Upper lobe of left lung (tissue), 6 donors: ENCODE data around the gene TGFB1I1. TPM values are rescaled to one million over a fixed set of nuclear protein-coding genes. Genes with fewer than 3 reads are reported as not detected.

Source experiments
- ATAC-seq, 2 donors: fragments of 200-7000 bp; cut with Tn5 transposase; one replicate each; pipeline ENCODE4 v1.9.1; 2022; ENCODE audit warnings: mild to moderate bottlenecking in 2 of 2, moderate library complexity in 2 of 2; ENCODE audit not compliant: low FRiP score in 2 of 2
- DNase-seq, 2 donors: peaks; one replicate each; pipeline ENCODE4 v3.0.0-alpha.2; 2019 to 2020
- H3K27ac ChIP-seq, 4 donors: fragments of 200-600 bp; sonication (generic); one replicate each; pipeline ENCODE4 v1.5.1; 2016 to 2019
- H3K27me3 ChIP-seq, 4 donors: fragments of 200-600 bp; sonication (generic); one replicate each; pipeline ENCODE4 v1.5.1; 2017 to 2019
- H3K36me3 ChIP-seq, 4 donors: fragments of 200-600 bp; sonication (generic); one replicate each; pipeline ENCODE4 v1.5.1; 2016 to 2019
- H3K4me1 ChIP-seq, 4 donors: fragments of 200-600 bp; sonication (generic); one replicate each; pipeline ENCODE4 v1.5.1; 2018 to 2019
- H3K4me3 ChIP-seq, 4 donors: fragments of 200-600 bp; sonication (generic); one replicate each; pipeline ENCODE4 v1.5.1; 2017 to 2019; ENCODE audit warnings: mild to moderate bottlenecking in 2 of 4, moderate library complexity in 1 of 4
- H3K9me3 ChIP-seq, 4 donors: fragments of 200-600 bp; sonication (generic); one replicate each; pipeline ENCODE4 v1.5.1; 2018 to 2019
- CTCF ChIP-seq, 6 experiments: fragments of 450-650 bp in 4 of 6; fragments of 200-600 bp in 2 of 6; sonication (generic) in 2 of 6; IDR thresholded peaks; one replicate each; pipeline ENCODE4 v1.5.1; 2016 to 2019; ENCODE audit warnings: antibody characterized with exemption in 6 of 6
- EP300 ChIP-seq, 4 donors: sonication (generic); formaldehyde crosslinking; IDR thresholded peaks; one replicate each; pipeline ENCODE4 v1.5.1; 2017; ENCODE audit warnings: antibody characterized with exemption in 4 of 4, control low read depth in 2 of 4
- POLR2A ChIP-seq, 4 donors: fragments of 450-650 bp; IDR thresholded peaks; one replicate each; pipeline ENCODE4 v1.5.1; 2016 to 2017; ENCODE audit warnings: antibody characterized with exemption in 4 of 4, mild to moderate bottlenecking in 2 of 4
- POLR2AphosphoS5 ChIP-seq, 2 donors: sonication (generic); formaldehyde crosslinking; IDR thresholded peaks; one replicate each; pipeline ENCODE4 v1.5.1; 2017; ENCODE audit warnings: antibody characterized with exemption in 2 of 2
- WGBS, 2 donors: methylation state at CpG; one replicate each; pipeline ENCODE4 v1.1.5; 2017 to 2018; 5-methylcytosine and 5-hydroxymethylcytosine counted together
- total RNA-seq, 6 donors: library from RNA; depleted of rRNA in 4 of 6; stranded (reverse); fragments of >200 nt in 4 of 6; gene quantifications; one replicate each; pipeline versions ENCODE4 v1.1.0 to v1.2.1, GENCODE V29; 2016 to 2021
- donor health status: DM: no; HTN: no; CAD: no; lungs with moderate emphysema.
- donor health status: DM: no; HTN: yes; CAD: no; lungs with severe emphysema.

The TGFB1I1 gene
- total RNA-seq, 6 donors from 2014 or later, result 21.0 to 62.8 (median 27.8) TPM

DNA sequence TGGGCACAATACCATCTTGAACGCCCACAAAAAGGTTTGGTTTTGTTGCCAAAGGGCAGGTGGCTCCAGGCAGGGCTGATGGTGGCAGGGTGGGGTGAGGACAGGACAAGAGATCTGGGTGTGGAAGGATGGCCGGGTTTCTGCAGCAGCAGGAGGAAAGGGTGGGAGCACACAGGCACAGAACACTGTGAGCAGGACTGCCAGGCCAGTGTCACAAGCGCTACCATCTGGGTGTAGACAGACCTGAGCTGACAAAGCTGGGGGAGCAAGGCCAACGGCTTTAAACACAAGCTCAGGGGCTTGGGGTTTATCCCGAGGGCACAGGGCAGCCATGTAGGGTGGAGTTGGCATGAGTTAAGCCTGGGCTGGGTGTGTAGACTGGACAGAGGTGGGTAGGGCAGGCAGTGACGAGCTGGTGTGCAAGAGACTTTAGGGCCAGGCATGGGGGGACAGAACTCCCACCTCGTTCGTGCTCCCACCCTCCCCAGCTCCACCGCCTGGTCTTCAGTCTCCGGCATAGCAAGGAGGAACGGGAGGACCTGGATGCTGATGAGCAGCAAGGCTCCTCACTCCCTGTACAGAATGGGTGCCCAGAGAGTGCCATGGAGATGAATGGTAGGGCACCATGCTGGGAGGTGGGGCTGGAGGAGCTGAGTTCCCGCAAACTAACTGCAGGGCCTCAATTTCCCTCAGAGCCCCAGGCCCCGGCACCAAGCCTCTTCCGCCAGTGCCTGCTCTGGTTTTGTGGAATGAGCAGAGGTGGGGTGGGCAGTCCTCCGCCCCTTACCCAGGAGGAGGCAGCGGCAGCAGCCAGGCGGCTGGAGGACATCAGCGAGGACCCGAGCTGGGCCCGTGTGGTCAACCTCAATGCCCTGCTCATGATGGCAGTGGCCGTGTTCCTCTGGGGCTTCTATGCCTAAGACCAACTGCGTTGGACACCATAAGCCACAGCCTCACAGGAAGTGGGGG lies 17.9 kb downstream of the TGFB1I1 start:
- Histone ChIP-seq H3K36me3 (peaks cover 4 to 40% (median 25%) of the 10 kb centered on the region in 4 donors), H3K27ac (no peak overlapping the region), H3K27me3 (peaks cover 0 to 3% (median 0%) of the 10 kb centered on the region in 4 donors), H3K4me3 (no peak overlapping the region), H3K9me3 (no peaks in the 10 kb centered on the region), H3K4me1 (peaks cover 16 to 34% (median 26%) of the 10 kb centered on the region in 4 donors)
- no peak for DNase-seq
- ATAC-seq, result no peak
- WGBS, 2 donors, result 79 to 92% methylated on average over 9 to 22 of the region's 22 CpGs
- TF ChIP-seq POLR2A (IDR thresholded peaks at IDR 0.05) (no peak), POLR2AphosphoS5 (IDR thresholded peaks at IDR 0.05) (no peak), EP300 (IDR thresholded peaks at IDR 0.05) (no peak), CTCF (IDR thresholded peaks at IDR 0.05) (no peak)

DNA sequence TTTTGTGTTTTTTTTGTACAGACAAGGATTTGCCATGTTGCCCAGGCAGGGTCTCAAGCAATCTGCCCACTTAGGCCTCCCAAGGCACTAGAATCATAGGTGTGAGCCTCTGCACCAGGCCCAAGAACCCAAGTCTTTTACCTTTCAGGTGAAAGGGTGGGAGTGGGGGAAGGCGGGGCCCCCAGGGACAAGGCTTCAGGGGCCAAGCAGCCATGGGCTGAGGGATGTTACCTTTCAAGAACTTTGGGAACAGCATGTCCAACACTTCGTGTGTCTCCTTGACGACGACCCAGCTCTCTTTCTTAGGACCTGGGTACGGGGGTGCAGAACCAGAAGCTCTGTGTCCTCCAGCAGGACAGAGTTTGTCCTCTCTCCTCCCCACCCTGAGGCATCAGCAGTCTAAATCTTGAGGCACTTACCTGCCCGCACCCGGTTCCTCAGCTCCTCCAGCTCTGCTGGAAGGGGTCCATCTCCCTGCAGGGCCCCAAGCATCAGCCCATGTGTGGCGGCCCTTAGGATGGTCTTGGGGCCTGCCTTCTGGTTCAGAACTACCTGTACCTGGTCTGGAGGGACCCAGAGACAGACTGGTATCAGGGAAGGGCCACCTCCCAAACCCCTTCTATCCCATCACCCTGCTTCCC lies 19.9 kb downstream of the TGFB1I1 start:
- TF ChIP-seq POLR2AphosphoS5 (IDR thresholded peaks at IDR 0.05) (no peak), CTCF (IDR thresholded peaks at IDR 0.05) (no peak), EP300 (IDR thresholded peaks at IDR 0.05) (no peak), POLR2A (IDR thresholded peaks at IDR 0.05) (no peak)
- Histone ChIP-seq H3K4me3 (no peak overlapping the region), H3K4me1 (peaks cover 15 to 31% (median 24%) of the 10 kb centered on the region in 4 donors), H3K36me3 (peaks cover 4 to 60% (median 34%) of the 10 kb centered on the region in 4 donors), H3K27ac (no peak overlapping the region), H3K27me3 (peaks cover 0 to 3% (median 0%) of the 10 kb centered on the region in 4 donors), H3K9me3 (no peaks in the 10 kb centered on the region)
- WGBS, 2 donors, result 90 to 95% methylated on average over 6 to 8 of the region's 8 CpGs
- ATAC-seq (no peak), DNase-seq (no peak)

GRCh38 chr16:31493506-31494125 lies 21.7 kb downstream of the TGFB1I1 start:
- no peaks in the 10 kb centered on the region for H3K27me3 ChIP-seq
- H3K36me3 ChIP-seq, result peaks cover 4 to 75% (median 44%) of the 10 kb centered on the region in 4 donors
- H3K4me3 ChIP-seq, result no peak overlapping the region
- peaks cover under 1 to 18% (median 9%) of the 10 kb centered on the region in 4 donors for H3K4me1 ChIP-seq
- DNase-seq (peak in 1 of 2 donors; percentile 72), ATAC-seq (no peak)
- no peak overlapping the region for H3K27ac ChIP-seq
- 96 to 97% methylated on average over 18 of the region's 18 CpGs for WGBS, 2 donors
- no peak for TF ChIP-seq CTCF (IDR thresholded peaks at IDR 0.05)
- no peak for TF ChIP-seq EP300 (IDR thresholded peaks at IDR 0.05)
- no peak for TF ChIP-seq POLR2AphosphoS5 (IDR thresholded peaks at IDR 0.05)
- no peak for TF ChIP-seq POLR2A (IDR thresholded peaks at IDR 0.05)
- no peaks in the 10 kb centered on the region for H3K9me3 ChIP-seq

DNA sequence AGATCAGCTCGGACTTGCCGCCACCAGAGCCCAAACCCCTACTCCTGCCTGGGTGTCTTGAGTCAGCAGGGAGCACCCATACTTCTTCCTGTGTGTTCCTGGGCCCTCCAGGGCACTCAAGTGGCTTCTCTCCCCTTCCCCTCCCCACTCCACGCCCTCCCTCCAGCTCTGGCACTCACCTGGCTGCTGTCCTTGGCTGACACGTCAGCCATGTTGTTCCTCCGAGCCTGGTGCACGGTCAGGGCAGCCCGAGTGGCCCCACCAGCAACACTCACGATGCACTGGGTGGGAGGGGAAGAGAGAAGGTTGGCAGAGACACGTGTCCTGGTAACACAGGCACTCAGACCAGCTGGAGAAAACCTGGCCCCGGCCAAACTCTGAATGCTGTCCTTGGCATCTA lies 24.7 kb downstream of the TGFB1I1 start:
- Histone ChIP-seq H3K4me3 (no peak overlapping the region), H3K9me3 (no peaks in the 10 kb centered on the region), H3K36me3 (peaks cover 4 to 82% (median 48%) of the 10 kb centered on the region in 4 donors), H3K4me1 (peaks cover 0 to 30% (median 10%) of the 10 kb centered on the region in 4 donors), H3K27me3 (no peaks in the 10 kb centered on the region), H3K27ac (peak overlapping the region in 2 of 4 donors; percentile 32 to 69)
- 68 to 75% methylated on average over 8 to 10 of the region's 10 CpGs for WGBS, 2 donors
- ATAC-seq (peak in 1 of 2 donors; percentile 65), DNase-seq (peak; percentile 47 to 82)
- no peak for TF ChIP-seq CTCF (IDR thresholded peaks at IDR 0.05)
- TF ChIP-seq POLR2A (IDR thresholded peaks at IDR 0.05), result no peak
- peak in 1 of 2 donors; percentile 46 for TF ChIP-seq POLR2AphosphoS5 (IDR thresholded peaks at IDR 0.05)
- no peak for TF ChIP-seq EP300 (IDR thresholded peaks at IDR 0.05)
